Glomerular visceral epithelial cell (primary cell): ENCODE data around the gene RMND1.
"Not testable (repeated sequence)": the region's sequence is repeated elsewhere in the genome, so short reads cannot be mapped to it uniquely, and the experiment has no call there.

Experiments used
- DNase-seq: peaks from one replicate; pipeline ENCODE4 v3.0.0-alpha.2; 2016; ENCODE audit errors: extremely low spot score

The RMND1 gene

GRCh38 chr6:151451950-151452749 is at the start of gene RMND1:
TSS of gene RMND1 (minus strand) at chr6:151452126. CDS start at chr6:151445811, 6,315 bp downstream.
- DNase-seq, result peak; percentile 100

- no peak for DNase-seq
Measured at GRCh38 chr6:151499551-151499950, 47.6 kb upstream of the RMND1 start.

- DNase-seq, result no peak
Measured at GRCh38 chr6:151498327-151498726, 46.4 kb upstream of the RMND1 start.

GRCh38 chr6:151497905-151498304 is 46.0 kb upstream of the RMND1 start:
- DNase-seq, result no peak

GRCh38 chr6:151495380-151495779 is 43.5 kb upstream of the RMND1 start:
- no peak for DNase-seq

GRCh38 chr6:151494936-151495320 is 43.0 kb upstream of the RMND1 start:
- no peak for DNase-seq

GRCh38 chr6:151494235-151494935 is 42.5 kb upstream of the RMND1 start:
- peak; percentile 16 for DNase-seq

GRCh38 chr6:151493804-151494234 is 41.9 kb upstream of the RMND1 start, which contains the start of gene CCDC170:
TSS of gene CCDC170 (plus strand) at chr6:151494017. CDS start at chr6:151494129, 112 bp downstream.
- peak; percentile 38 for DNase-seq

GRCh38 chr6:151493161-151493803 is 41.4 kb upstream of the RMND1 start:
- no peak for DNase-seq

- DNase-seq, result no peak
Measured at GRCh38 chr6:151490996-151491395, 39.1 kb upstream of the RMND1 start.

- DNase-seq, result no peak
Measured at GRCh38 chr6:151488226-151488625, 36.3 kb upstream of the RMND1 start.

- no peak for DNase-seq
Measured at GRCh38 chr6:151483994-151484393, 32.1 kb upstream of the RMND1 start.

GRCh38 chr6:151482290-151482689 is 30.4 kb upstream of the RMND1 start:
- DNase-seq, result no peak

- DNase-seq, result no peak
Measured at GRCh38 chr6:151481786-151482185, 29.9 kb upstream of the RMND1 start.

GRCh38 chr6:151478670-151479069 is 26.7 kb upstream of the RMND1 start:
- DNase-seq, result no peak

GRCh38 chr6:151477726-151478125 is 25.8 kb upstream of the RMND1 start:
- no peak for DNase-seq

GRCh38 chr6:151475653-151476523 is 24.0 kb upstream of the RMND1 start:
- peak; percentile 64 for DNase-seq

- no peak for DNase-seq
Measured at GRCh38 chr6:151464702-151465101, 12.8 kb upstream of the RMND1 start.

- no peak for DNase-seq
Measured at GRCh38 chr6:151461673-151462072, 9.7 kb upstream of the RMND1 start.

- DNase-seq, result not testable (repeated sequence)
Measured at GRCh38 chr6:151455751-151456398, 3.9 kb upstream of the RMND1 start.
